ENCODE data around the gene MRGPRG.

MRGPRG gene

DNA sequence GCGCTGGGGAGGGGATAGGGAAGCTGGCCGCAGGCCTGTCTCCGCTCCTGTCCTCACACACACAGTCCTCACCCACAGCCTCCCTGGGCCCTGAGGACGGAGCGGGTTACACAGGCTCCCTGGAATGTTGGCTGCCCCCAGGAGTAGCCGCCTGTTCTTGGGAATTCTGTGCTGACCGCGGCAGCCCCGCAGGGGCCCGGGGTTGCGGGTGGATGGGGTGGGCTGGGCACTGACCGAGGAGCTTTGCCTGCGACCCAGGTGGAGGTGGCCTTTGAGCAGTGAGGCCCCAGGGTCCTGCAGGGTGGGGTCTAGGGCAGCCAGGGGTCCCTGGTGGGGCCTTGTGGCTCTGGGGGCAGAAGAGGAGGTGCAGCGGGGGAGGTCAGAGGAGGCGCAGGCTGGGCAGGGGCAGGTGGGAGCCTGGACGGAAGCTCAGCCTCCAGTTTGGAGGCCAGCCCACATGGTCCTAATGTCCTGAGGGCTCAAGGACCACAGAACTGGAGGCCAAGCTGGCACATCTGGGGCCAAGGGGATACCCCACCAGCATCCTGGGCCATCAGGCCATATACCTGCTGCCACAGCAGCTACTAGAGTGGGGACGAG lies 6.6 kb upstream of the MRGPRG start:
- DNase-seq = no peak

DNA sequence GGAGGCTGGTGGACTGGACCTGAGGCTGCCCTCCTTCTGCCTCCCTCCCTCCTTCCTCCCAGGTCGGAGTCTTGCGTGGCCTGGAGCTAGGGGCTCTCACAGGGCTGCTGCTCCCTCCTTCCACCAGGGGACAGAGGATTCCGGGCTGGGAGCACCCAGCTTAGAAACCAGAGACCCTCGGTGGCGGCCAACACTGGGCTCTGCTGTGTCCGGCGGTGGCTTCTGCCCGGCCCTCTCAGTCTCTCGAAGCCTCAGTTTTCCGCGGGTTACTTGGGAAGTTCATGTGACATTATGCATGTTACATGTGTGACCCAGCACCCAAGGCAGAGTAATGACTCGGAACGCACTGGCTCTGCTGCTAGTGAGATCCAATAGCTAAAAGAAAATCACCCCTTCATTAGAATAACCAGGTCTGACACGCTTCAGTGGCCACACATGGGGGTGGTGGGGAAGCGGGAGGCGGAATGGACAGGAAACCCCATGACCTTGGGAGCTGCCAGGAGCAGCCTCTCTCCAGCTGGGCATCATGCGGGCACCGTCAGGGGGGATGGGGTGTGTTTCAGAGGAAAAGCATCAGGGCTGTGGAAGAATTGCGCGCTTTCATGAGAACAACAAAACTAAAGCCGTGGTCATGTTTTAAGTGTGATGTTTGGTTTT lies 5.9 kb upstream of the MRGPRG start:
- no peak for DNase-seq

DNA sequence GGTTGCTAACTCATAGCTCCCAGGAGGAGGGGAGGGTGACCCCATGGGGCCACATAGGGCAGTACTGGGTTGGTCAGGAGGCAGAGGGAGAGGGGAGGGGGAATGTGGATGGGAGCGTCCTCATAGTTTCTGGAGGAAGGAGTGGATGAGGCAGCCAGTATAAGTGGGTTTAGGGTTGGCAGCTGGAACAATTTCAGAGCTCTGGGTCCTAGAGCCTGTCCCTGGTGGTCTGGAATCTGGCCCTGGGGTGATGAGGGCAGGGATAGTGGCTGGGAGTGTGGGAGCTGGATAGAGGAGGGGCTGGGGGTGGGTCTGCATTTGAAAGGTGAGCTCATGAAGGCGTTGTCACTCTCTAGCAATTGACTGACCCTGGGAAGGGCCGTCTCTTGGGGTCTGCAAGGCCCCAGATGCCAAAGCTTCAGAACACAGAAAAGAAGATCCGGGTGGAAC lies 5.3 kb upstream of the MRGPRG start:
- DNase-seq = no peak

DNA sequence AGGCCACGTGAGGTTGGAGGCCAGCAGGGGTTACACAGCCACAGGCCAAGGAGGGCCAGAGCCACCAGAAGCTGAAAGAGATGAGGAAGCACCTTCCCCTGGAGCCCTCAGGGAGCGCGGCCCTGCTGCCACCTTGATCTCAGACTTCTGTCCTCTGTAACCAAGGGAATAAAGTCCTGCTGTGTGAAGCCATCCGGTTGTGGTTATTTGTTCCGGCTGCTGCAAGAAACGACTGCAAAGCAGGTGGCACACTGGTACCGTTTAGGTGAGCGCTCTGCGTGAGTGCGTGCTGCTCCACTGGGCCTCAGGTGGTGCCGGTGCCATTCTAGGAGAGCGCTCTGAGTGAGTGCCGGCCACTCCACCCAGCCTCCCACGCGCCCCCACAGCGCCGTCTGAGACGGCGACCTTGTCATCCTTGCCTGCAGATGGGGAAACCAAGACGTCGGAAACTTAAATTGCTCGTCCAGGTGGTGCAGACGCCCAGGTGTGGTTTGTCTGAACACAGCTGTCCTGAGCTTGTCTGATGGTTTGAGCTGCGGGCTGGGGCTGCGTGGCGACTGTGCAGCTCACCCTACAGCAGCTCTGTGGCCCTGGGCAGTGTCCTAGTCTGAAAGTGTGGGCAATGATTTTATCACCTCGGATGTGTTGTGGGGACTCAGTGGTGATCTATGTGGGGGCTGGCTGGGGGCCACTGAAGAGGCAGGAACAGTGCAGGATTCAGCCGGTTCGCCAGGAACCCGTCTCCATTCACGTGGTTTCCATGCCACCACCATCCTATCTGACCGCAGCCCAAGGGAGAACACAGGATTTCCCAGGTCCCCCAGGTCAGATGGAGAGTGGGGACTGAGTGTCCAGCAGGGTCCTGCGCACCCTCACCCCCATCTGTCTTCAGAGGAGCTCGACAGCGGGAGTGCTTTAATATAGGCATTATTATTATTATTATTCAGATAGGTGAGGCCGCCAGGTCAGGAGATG lies 4.6 kb upstream of the MRGPRG start:
- no peak for DNase-seq

DNA sequence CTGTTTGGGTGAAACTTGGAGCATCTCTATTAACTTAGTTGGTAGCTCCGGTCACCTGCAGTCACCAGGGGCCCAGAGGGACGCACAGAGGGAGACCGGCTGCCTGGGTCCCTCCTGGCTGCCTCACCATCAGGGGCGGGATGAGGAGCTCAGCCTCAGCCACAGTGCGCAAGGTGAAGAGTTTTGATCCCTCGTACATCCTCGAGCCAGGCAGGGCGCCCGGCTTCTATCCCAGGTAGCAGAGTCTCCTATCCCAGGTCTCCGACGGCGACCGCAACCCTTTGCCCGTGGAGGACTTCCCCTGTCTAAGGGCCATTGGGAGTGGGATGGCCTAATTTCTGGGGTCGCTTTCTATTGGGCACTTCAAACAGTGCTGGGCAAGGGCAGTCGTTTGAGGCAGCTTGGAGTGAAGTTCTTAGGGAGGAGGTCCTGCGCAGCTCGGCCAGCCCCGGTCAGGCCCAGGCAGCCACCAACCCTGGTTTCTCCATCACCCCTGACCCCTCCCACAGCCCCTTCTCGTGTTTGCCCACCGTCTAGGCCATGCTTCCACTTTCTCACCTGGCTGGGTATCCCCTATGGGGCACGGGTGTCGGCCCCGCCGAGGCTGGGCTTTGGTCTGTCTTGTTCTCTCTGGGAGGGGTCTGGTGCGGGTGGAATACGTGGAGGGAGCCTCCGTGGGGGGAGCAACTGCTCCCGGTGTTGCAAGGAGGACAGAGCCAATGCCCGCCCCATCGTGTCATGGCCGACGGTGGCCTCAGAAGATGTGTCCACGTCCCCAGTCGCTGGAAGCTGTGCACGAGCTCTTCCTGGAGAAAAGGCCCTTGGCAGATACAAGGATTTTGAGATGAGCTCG lies 3.6 kb upstream of the MRGPRG start:
- no peak for DNase-seq

DNA sequence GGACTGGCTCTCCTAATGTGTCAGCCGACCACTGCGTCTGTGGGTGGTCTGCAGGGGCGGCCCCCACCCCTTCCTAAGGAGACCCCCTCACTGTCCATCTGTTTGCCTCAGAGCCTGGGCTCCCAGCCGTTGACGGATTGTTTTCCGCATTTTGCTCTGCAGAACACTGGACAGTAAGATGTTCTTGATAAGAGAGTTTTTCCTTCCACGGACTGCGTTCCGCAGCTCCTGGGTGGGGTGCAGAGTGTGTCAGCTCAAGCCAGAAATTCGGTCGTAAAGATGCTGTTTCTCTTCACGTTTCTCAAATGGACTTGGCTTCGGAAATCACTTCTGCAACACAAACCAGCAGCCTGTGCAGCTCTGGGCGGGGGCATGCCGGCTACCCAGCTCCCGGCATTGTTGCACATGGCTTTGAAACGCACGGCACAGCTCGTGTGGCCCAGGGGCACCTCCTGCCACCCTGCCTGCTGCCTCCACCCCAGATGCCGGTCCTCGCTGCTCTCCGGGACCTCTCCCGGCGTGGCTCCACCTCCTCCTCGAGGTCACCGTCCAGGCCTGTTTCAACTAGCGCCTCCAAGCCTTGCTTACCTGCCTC lies 2.9 kb upstream of the MRGPRG start:
- no peak for DNase-seq

DNA sequence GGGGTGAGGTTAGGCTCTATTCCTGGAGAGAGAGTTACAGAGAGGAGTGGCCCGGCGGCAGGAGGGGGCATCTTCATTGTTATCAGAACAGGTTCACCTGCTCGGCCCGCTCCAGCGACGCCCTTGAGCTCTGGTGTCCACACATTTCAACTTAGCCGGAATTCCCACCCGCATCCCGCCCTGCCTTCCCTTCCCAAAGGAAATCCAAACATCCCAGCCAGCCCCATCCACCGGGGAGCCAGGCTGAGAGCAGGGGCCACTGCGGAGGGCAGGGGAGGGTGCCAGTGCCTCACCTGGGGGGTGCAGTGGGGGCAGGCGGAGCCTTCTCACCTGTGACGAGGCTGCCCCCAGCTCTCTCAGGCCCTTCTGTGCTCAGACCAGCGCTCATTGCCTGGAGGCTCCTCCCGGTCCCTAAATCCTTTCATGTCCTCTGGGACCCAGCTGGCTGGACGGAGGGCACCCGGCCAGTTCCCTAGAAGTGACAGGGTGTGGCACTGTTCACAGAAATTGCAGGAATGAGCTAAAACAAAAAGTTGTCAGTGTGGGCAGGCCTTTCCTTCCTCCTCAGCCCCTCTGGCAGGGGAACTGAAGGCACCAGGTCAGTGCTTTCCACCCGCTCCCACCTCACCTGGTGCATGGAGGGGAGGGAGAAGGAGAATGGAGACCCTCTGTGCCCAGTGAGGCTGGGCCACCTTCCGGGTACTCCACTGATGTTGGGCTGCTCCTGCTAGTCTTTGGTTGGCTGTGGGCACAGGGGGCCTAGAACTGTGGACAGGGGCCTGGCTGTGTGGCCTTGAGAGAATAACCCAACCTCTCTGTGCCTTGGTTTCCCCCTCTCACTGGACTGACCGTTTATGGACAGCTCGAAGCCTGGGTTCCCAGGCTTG lies 2.2 kb upstream of the MRGPRG start:
- DNase-seq = no peak

DNA sequence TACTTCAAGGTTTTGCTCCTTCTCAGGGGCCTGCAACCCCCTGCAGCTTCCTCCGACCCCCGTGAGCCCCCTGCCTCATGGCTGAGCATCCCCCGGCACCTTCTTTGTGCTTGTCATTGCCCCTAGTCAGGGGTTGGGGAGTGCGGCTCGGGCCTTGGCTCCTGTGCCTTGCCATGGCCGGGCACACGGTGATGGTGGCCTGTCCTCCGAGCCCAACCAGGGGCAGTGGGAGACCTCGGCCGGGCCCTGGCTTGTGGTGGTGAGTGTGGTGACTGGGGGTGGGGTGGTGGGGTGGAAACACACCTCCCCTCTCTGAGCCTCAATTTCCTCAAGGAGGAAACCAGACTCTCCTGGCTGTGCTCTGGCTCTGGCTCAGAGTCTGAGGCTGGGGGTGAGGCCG lies 1.5 kb upstream of the MRGPRG start:
- no peak for DNase-seq

DNA sequence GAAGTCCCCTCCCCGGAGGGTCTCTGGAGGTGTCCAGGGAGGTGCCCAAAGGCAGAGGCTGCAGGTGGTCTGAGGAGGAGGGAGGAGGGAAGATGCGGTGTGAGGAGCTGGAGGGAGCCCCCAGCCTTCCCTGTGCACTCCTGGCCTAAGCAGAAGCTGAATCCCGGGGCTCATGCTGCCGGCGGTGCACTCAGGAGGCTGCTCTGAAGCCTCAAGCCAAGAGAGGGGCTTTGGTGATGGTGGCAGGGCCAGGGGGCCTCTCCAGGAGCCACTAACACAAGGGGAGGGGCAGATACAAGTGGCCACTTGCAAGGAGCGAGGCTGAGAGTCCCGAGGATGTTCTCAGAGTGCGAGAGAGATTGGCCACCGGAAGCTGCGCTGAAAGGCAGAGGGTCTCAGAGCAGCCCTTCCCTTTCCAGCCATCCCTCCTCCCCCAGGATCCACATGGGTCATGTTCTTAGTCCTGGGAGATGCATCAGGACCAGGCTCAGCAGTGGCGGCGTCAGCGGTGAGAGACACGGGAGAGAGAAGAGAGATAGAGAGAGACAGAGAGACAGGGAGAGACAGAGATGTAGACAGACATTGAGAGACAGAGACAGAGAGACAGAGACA lies 774 bp upstream of the MRGPRG start:
- DNase-seq = no peak

DNA sequence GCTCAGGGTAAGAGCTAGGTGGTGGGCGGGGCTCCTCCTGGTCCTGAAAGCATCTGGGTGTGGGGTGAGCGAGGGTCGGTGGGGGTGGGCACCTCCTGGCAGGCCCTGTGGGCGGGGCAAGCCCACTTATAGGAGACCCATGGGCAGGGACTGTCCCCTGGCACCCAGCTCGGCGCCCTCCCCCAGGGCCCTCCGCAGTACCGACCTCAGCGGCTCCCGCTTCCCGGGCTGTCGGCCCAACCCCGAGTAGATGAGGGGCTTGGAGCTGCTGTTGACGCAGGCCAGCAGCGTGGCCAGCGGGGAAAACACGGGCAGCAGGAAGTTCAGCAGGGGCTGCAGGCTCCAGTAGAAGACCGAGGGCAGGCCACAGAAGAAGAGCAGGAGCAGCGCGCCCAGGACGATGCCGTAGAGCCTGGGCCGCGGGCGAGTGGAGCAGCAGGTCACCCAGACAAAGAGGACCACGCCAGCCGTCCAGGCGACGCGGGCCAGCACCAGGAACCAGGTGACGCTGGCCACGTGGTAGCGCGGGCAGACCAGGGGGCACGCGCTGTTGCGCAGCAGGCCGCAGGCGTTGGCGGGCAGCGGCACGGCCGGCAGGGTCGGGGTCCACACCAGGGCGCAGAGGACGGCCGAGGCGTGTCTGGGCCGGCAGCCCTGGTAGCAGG lies 663 bp downstream of the MRGPRG start:
- no peak for DNase-seq

DNA sequence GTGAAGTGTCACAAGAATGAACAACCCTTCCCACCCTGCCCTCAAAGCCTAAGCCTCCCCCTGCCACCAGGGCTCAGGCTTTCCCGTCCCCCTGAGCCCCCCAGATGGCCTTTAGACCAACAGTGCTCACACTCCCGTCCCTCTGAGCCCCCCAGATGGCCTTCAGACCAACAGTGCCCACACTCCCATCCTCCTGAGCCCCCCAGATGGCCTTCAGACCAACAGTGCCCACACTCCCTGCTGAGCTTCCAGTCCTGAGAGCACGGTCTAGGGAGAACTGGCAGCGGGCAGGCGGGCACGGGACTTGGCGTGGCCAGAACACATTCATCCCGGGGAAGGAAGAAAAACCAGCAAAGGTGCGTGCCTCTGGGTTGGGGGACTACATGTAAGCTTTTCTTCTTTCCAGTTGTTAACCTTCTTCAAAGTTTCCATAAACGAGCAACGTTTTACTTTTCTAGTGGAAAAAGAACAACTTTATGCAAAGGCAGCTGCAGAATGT lies 2.5 kb downstream of the MRGPRG start:
- DNase-seq = no peak

DNA sequence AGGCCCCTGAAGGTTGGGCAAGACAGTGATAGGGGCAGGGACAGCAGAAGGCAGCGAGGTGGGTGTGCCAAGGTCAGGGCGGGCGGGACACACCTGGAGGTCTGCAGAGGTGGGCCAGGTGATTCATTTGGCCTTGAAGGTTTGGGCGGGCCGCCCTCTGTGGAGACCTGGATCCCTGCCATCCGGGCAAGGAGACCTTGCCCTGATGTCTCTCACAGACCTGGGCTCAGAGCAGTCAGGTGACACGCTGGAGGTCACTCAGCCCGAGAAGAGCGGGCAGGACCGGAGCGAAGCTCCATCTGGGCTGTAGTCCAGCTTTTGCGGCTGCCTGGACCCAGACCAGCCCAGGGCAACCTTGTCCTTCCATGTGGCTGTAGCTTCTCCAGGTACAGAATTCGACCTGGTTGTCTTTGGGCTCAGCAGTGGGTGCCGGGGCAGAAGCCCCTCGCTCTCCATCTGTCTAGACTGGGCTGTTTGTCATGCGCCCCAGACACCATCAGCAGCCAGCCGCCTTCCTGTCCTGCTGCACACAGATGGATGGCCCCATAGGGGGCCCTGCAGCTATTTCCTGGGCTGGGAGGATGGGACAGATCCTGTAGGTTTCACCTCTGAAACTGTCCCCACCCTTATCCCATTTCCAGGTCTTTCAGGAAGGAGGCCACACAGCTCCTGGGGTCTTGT lies 3.1 kb downstream of the MRGPRG start:
- DNase-seq = no peak

DNA sequence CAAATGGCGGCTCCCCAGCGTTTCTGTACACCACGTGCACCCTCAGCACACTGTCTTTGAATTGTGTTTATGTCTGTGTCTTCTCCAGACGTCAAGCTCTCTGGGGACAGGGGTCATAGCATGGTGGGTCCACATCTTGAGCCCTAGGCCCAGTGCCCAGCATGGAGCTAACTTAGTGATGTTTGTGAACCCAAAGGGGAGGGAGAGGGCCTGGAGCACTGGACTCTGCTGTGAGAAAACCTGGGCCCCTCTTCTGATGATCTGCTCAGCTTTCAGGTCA lies 4.3 kb downstream of the MRGPRG start:
- no peak for DNase-seq

DNA sequence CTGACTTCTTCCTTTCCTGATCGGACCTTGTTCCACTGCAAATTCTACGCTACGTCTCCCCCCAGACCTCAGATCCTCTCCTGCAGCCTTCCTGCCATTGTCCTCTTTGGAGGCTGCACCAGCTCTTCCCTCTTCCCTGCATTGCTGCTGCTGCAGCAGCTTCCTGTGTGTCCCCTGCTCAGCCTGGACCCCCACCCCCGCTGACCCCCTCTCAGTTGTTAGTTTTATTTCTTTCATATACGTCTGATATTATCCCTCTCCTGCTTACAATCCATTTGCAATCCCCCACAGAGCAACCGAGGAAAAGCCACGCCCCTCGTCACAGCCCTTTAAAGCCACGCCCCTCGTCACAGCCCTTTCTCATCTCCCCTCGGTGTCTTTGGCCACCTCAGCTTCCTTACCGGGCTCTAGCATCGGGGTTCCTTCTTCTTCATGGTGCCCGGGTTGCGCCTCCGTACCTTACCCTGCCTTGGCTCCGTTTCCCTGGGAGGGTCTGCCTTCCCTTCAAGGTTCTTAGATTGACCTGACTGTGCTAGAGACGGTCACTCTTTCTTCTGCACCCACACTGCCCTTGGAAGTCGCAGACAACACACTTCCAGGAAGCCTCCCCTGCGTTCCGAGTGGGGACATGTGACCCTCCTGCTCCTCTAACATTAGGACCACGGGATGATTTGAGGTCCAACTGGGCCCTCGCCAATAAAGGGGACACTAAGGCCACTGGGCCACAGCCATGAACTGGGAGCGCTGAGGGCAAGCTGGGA lies 4.8 kb downstream of the MRGPRG start:
- no peak for DNase-seq

DNA sequence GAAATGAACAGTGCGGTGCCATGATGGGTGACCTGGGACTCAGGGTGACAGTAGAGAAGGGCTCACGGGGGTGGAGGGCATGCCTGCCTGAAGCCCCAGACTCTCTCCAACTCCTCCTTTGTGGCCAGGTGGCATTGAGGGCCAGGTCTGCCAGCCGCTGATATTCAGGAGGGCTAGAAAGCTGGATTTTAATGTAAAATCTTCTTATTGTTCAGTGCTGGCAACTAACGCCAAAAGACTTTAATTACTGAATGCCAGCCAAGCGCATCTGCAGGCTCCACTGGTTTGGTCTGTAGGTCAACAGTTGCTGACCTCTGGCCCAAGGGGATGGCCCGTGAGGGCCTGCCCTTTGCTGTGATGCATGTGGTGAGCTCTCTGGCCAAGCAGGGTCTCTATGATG lies 10.3 kb downstream of the MRGPRG start:
- peak; percentile 52 for DNase-seq

DNA sequence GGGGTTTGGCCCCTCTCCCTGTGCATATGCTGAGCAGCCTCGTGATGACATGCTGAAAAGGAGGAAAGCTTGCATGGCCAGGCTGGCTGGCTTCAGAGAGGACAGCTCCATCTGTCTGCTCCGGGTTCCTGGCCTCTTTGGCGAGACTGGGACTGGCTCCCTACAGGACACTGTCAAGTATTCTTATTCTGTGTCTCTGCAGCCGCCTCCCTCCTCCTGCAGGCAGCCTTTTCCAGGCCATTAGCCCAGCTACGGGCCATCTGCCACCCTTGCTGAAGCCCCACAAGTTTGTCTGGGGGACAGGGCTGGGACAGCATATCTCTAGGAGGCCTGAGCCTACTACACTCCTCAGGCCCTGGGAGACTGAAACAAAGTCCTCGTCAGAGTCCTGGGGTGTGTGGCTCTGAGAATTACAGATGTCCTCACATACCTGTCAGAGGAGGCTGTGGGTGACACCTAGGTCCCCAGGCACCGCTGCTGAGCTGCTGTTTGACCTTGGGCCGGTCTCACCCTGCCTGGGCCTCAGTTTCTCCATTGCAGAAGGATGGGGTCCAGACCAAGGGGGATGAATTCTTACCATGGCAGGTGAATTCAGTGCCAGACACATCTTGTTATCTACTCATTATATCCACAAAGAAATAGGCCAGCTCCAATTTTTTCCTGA lies 11.0 kb downstream of the MRGPRG start:
- DNase-seq = peak; percentile 88

DNA sequence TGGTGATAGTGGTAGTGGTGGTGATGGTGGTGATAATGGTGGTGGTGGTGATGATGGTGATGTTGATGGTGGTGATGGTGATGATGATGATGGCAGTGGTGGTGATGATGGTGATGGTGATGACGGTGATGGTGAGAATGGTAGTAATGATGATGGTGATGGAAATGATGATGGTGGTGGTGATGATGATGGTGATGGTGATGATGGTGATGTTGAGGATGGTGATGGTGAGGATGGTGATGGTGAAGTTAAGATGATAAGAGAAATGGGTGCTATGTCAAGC lies 11.8 kb downstream of the MRGPRG start:
- no peak for DNase-seq

DNA sequence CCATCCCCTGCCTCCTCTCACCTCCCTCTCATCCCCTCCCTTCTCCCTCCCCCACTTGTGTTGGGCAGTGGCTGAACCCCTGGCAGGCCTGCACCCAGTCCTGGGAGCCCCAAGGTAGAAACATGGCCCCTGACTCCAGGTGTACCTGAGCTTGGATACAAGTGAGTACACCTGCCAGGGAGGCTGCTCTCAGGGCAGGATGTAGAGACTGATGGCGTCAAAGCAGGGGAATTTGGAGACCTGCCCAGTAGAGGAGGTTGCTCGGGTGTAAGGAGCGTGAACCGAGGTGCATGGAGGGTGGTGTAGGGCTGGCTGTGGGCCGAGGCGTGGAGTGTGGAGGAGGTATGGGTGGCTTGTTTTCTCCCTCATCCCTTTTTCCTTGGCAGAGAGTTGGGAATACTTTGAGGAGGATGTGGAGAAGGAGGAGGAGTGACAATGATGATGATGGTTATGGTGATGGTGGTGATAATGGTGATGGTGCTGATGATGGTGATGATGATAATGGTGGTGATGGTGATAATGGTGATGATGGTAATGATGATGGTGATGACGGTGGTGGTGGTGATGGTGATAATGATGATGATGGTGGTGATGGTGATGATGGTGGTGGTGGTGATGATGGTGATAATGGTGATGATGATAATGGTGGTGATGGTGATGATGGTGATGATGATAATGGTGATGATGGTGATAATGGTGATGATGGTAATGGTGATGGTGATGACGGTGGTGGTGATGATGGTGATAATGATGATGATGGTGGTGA lies 12.3 kb downstream of the MRGPRG start:
- DNase-seq = no peak
